ENCODE data around the gene BLTP1. TPM values are rescaled to one million over a fixed set of nuclear protein-coding genes. Genes with fewer than 3 reads are reported as not detected.
A peak's percentile ranks its signal among the peaks of the same experiment; 100 is the strongest.

The BLTP1 gene
- total and polyA plus RNA-seq, 2 of the 13 experiments (the other 11 are each of a cell fraction or from before 2014, with no cell fraction given), result 27.7 to 33.1 TPM

DNA sequence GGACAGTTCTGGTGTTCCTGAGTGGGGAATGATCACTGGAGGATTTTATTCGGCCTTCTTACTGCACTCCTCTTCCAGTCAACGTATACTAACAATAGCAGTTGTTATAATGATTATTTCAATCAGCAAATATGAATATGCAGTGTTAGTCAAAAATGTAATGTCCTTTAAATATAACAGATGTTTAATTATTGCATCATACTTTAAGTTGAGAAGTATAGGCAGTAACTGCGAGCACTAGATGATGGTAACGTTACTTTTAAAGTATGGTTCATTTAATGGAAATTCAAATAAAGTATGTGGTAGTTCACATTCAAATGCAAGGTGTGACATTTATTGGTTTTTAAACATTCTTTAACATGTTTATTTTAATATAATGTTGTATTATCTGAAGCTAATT lies 5.5 kb upstream of the BLTP1 start:
- in situ Hi-C loops (cut with HindIII; ENCODE audit: extremely low pct_ligation_motif_present, low pct_unique_long_range_greater_than_20kb), result no loop called here
- Histone ChIP-seq H4K20me1 (ENCODE audit: insufficient read depth, low read length) (no peaks in the 10 kb centered on the region), H3K9ac (ENCODE audit: insufficient read depth, low read depth, low read length) (no peak overlapping the region), H3K9me3 (ENCODE audit: low read length) (no peaks in the 10 kb centered on the region), H3K4me2 (ENCODE audit: low read depth, low read length) (no peak overlapping the region), H3K4me3 (replicated peaks in 1 of 3; ENCODE audit: insufficient read depth in 1 of 3, low read depth in 2 of 3, low read length in 3 of 3) (no peak overlapping the region), H3K36me3 (replicated peaks in 1 of 2; ENCODE audit: control insufficient read depth in 1 of 2, insufficient read depth in 2 of 2, low read length in 2 of 2) (no peaks in the 10 kb centered on the region), H3K27ac (ENCODE audit: extremely low read length, insufficient read depth, low read length) (no peak overlapping the region), H3K27me3 (ENCODE audit: control insufficient read depth in 1 of 2, insufficient read depth in 2 of 2, low read length in 2 of 2) (no peaks in the 10 kb centered on the region; a peak in 1 of 5 replicates), H3K4me1 (ENCODE audit: insufficient read depth, low read length) (peaks cover 9% of the 10 kb centered on the region), H2AFZ (ENCODE audit: low read length) (no peak overlapping the region), H3K79me2 (ENCODE audit: insufficient read depth, low read length) (no peaks in the 10 kb centered on the region)
- ChIA-PET POLR2A (no interaction called here), CTCF (ENCODE audit: low intra/inter-chr PET ratio, low total read pairs) (no interaction called here)
- TF ChIP-seq CREM (IDR thresholded peaks at IDR 0.05) (no peak), CREM (CRISPR knock-in tag; IDR thresholded peaks at IDR 0.05) (no peak), ATF7 (IDR thresholded peaks at IDR 0.05) (peak; percentile 54; the same call in 1 of the 2 replicates), ATF7 (CRISPR knock-in tag; IDR thresholded peaks at IDR 0.05) (no peak), ZNF33A (CRISPR knock-in tag; IDR thresholded peaks at IDR 0.05; ENCODE audit: borderline replicate concordance) (no peak), CEBPB (IDR thresholded peaks at IDR 0.05; ENCODE audit: borderline replicate concordance, low read depth, low read length) (peak; percentile 44; the same call in 1 of the 2 replicates)
- DNase-seq (ENCODE audit: low spot score) (no peak), FAIRE-seq (no peak), ATAC-seq (no peak)
- BruUV-seq (replicated peaks), result no TSS peak
- WGBS (ENCODE audit: low lambda C conversion rate), result 46% methylated on average over 4 of the region's 4 CpGs
- intact Hi-C loops (cut with micrococcal nuclease; ENCODE audit: unreplicated experiment), result no loop called here

DNA sequence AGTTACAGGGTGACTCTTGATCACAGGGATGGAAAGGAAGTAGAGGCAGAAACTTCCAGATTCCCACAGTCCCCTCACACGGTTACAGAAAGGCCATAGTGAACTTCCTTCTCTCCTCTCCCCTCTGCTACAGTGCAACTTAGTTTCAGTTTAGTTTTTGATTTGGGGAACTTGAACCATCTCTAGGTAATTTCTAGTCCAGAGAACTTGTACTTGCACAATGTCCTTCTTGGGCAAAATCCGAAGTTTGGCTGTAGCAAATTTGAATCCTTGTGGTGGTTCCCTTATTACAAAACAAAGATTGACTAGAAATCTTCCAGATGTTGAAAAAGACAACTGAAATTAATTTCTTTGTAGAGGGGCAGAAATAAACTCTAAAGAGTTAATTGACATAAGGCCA lies 1.2 kb upstream of the BLTP1 start:
- ChIA-PET CTCF (ENCODE audit: low intra/inter-chr PET ratio, low total read pairs) (no interaction called here), POLR2A (no interaction called here)
- peaks cover 15% of the 10 kb centered on the region for H3K79me2 ChIP-seq (ENCODE audit: insufficient read depth, low read length)
- ATAC-seq, result no peak
- H2AFZ ChIP-seq (ENCODE audit: low read length), result peak overlapping the region; percentile 96
- H3K9ac ChIP-seq (ENCODE audit: insufficient read depth, low read depth, low read length), result no peak overlapping the region
- no peak overlapping the region for H3K27ac ChIP-seq (ENCODE audit: extremely low read length, insufficient read depth, low read length)
- FAIRE-seq, result no peak
- H3K36me3 ChIP-seq (replicated peaks in 1 of 2; ENCODE audit: control insufficient read depth in 1 of 2, insufficient read depth in 2 of 2, low read length in 2 of 2), result no peaks in the 10 kb centered on the region
- H3K4me3 ChIP-seq (replicated peaks in 1 of 3; ENCODE audit: insufficient read depth in 1 of 3, low read depth in 2 of 3, low read length in 3 of 3), result peak overlapping the region in 2 of 3 experiments; percentile 79 to 94; a peak in 4 of 6 replicates
- peak overlapping the region; percentile 80 for H3K4me2 ChIP-seq (ENCODE audit: low read depth, low read length)
- intact Hi-C loops (cut with micrococcal nuclease; ENCODE audit: unreplicated experiment) (loop anchor here (5.0 kb wide), 1 partner anchor 329 kb away; the partner anchor contains the start of gene CCNA2), in situ Hi-C loops (cut with HindIII; ENCODE audit: extremely low pct_ligation_motif_present, low pct_unique_long_range_greater_than_20kb) (no loop called here)
- H3K9me3 ChIP-seq (ENCODE audit: low read length), result no peaks in the 10 kb centered on the region
- H4K20me1 ChIP-seq (ENCODE audit: insufficient read depth, low read length), result no peaks in the 10 kb centered on the region
- no peaks in the 10 kb centered on the region; a peak in 1 of 5 replicates for H3K27me3 ChIP-seq (ENCODE audit: control insufficient read depth in 1 of 2, insufficient read depth in 2 of 2, low read length in 2 of 2)
- TF ChIP-seq SATB2 (CRISPR knock-in tag; IDR thresholded peaks at IDR 0.05) (no peak), NCOA1 (CRISPR knock-in tag; IDR thresholded peaks at IDR 0.05) (no peak), ZNF790 (CRISPR knock-in tag; IDR thresholded peaks at IDR 0.05; ENCODE audit: borderline replicate concordance) (no peak), ZNF616 (CRISPR knock-in tag; IDR thresholded peaks at IDR 0.05; ENCODE audit: low read depth) (no peak), RFX5 (IDR thresholded peaks at IDR 0.05; ENCODE audit: low read depth, low read length) (no peak), ZNF446 (CRISPR knock-in tag; IDR thresholded peaks at IDR 0.05) (no peak), FOXK1 (CRISPR knock-in tag; IDR thresholded peaks at IDR 0.05; ENCODE audit: borderline replicate concordance, low read depth) (no peak), ZNF382 (CRISPR knock-in tag; IDR thresholded peaks at IDR 0.05; ENCODE audit: borderline replicate concordance) (no peak)
- TF ChIP-seq, protein P1, sequence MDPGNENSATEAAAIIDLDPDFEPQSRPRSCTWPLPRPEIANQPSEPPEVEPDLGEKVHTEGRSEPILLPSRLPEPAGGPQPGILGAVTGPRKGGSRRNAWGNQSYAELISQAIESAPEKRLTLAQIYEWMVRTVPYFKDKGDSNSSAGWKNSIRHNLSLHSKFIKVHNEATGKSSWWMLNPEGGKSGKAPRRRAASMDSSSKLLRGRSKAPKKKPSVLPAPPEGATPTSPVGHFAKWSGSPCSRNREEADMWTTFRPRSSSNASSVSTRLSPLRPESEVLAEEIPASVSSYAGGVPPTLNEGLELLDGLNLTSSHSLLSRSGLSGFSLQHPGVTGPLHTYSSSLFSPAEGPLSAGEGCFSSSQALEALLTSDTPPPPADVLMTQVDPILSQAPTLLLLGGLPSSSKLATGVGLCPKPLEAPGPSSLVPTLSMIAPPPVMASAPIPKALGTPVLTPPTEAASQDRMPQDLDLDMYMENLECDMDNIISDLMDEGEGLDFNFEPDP (CRISPR knock-in tag; conservative IDR thresholded peaks at IDR 0.05), result no peak
- 19% methylated on average over 2 of the region's 2 CpGs for WGBS (ENCODE audit: low lambda C conversion rate)
- BruUV-seq (replicated peaks), result no TSS peak
- no peak for DNase-seq (ENCODE audit: low spot score)
- H3K4me1 ChIP-seq (ENCODE audit: insufficient read depth, low read length), result peaks cover 25% of the 10 kb centered on the region

Measured in HepG2 (cell line).